Lower leg skin (tissue), 3 donors: ENCODE measurements around the gene CD33.

Experiments used
- POLR2A ChIP-seq, 2 donors: fragments of 450-650 bp; IDR thresholded peaks; one replicate each; pipeline ENCODE4 v1.6.1; 2016 to 2017; ENCODE audit warnings: antibody characterized with exemption in 2 of 2, mild to moderate bottlenecking in 1 of 2, moderate library complexity in 1 of 2
- TF ChIP-seq, protein P1 (sequence below), 3 donors: fragments of 450-650 bp; IDR thresholded peaks; one replicate each; pipeline ENCODE4 v1.5.1; 2016; ENCODE audit warnings: antibody characterized with exemption in 3 of 3, mild to moderate bottlenecking in 3 of 3, moderate library complexity in 2 of 3

- TF ChIP-seq POLR2A (IDR thresholded peaks at IDR 0.05): no peak
- TF ChIP-seq, protein P1, sequence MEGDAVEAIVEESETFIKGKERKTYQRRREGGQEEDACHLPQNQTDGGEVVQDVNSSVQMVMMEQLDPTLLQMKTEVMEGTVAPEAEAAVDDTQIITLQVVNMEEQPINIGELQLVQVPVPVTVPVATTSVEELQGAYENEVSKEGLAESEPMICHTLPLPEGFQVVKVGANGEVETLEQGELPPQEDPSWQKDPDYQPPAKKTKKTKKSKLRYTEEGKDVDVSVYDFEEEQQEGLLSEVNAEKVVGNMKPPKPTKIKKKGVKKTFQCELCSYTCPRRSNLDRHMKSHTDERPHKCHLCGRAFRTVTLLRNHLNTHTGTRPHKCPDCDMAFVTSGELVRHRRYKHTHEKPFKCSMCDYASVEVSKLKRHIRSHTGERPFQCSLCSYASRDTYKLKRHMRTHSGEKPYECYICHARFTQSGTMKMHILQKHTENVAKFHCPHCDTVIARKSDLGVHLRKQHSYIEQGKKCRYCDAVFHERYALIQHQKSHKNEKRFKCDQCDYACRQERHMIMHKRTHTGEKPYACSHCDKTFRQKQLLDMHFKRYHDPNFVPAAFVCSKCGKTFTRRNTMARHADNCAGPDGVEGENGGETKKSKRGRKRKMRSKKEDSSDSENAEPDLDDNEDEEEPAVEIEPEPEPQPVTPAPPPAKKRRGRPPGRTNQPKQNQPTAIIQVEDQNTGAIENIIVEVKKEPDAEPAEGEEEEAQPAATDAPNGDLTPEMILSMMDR (IDR thresholded peaks at IDR 0.05): no peak
These were observed 1.2 kb downstream of the CD33 start for GRCh38 chr19:51226067-51226466.
